Measurements from ENCODE around the gene SST.

The SST gene

GRCh38 chr3:187694801-187695200 is 24.6 kb upstream of the SST start:
- Histone ChIP-seq H3K9me3 (replicated peaks; ENCODE audit: insufficient read depth, low read length) (no peaks in the 10 kb centered on the region), H3K79me2 (ENCODE audit: low read length) (no peaks in the 10 kb centered on the region), H3K4me1 (ENCODE audit: low read length) (no peaks in the 10 kb centered on the region), H4K20me1 (ENCODE audit: insufficient read depth, low read length) (no peaks in the 10 kb centered on the region), H2AFZ (ENCODE audit: low read length) (no peak overlapping the region), H3K9ac (ENCODE audit: low read length) (no peak overlapping the region), H3K4me3 (ENCODE audit: low read length) (no peak overlapping the region), H3K9me2 (replicated peaks; ENCODE audit: insufficient read depth, low read length) (no peaks in the 10 kb centered on the region), H3F3A (ENCODE audit: insufficient read depth, low read length) (no peaks in the 10 kb centered on the region), H3K27me3 (replicated peaks; ENCODE audit: insufficient read depth, low read length) (no peaks in the 10 kb centered on the region), H3K36me3 (replicated peaks; ENCODE audit: insufficient read depth, low read length) (no peaks in the 10 kb centered on the region), H3K4me2 (ENCODE audit: low read depth, low read length) (no peak overlapping the region), H3K27ac (ENCODE audit: low read length) (no peak overlapping the region)
- no peak for DNase-seq
- TF ChIP-seq EZH2phosphoT487 (IDR thresholded peaks at IDR 0.05; ENCODE audit: low read length) = no peak
- TF ChIP-seq EZH2 (optimal IDR thresholded peaks at IDR 0.05; ENCODE audit: low read depth, low read length) = no peak
- TF ChIP-seq CTCF (IDR thresholded peaks at IDR 0.05; ENCODE audit: low read length) = no peak

GRCh38 chr3:187693431-187693830 is 23.2 kb upstream of the SST start:
- Histone ChIP-seq H3K4me3 (ENCODE audit: low read length) (no peak overlapping the region), H3K9me3 (replicated peaks; ENCODE audit: insufficient read depth, low read length) (no peaks in the 10 kb centered on the region), H3K4me2 (ENCODE audit: low read depth, low read length) (no peak overlapping the region), H3K79me2 (ENCODE audit: low read length) (no peaks in the 10 kb centered on the region), H3K27me3 (replicated peaks; ENCODE audit: insufficient read depth, low read length) (no peaks in the 10 kb centered on the region), H3K4me1 (ENCODE audit: low read length) (no peaks in the 10 kb centered on the region), H3K9me2 (replicated peaks; ENCODE audit: insufficient read depth, low read length) (no peaks in the 10 kb centered on the region), H4K20me1 (ENCODE audit: insufficient read depth, low read length) (no peaks in the 10 kb centered on the region), H3K9ac (ENCODE audit: low read length) (no peak overlapping the region), H3K36me3 (replicated peaks; ENCODE audit: insufficient read depth, low read length) (no peaks in the 10 kb centered on the region), H3F3A (ENCODE audit: insufficient read depth, low read length) (no peaks in the 10 kb centered on the region), H3K27ac (ENCODE audit: low read length) (no peak overlapping the region), H2AFZ (ENCODE audit: low read length) (no peak overlapping the region)
- no peak for TF ChIP-seq EZH2phosphoT487 (IDR thresholded peaks at IDR 0.05; ENCODE audit: low read length)
- no peak for TF ChIP-seq EZH2 (optimal IDR thresholded peaks at IDR 0.05; ENCODE audit: low read depth, low read length)
- no peak for DNase-seq

GRCh38 chr3:187689984-187690383 is 19.8 kb upstream of the SST start:
- H3K9me3 ChIP-seq (replicated peaks; ENCODE audit: insufficient read depth, low read length) = no peaks in the 10 kb centered on the region
- H3K9me2 ChIP-seq (replicated peaks; ENCODE audit: insufficient read depth, low read length) = no peaks in the 10 kb centered on the region
- H3K79me2 ChIP-seq (ENCODE audit: low read length) = no peaks in the 10 kb centered on the region
- no peak overlapping the region for H3K9ac ChIP-seq (ENCODE audit: low read length)
- no peak overlapping the region for H3K27ac ChIP-seq (ENCODE audit: low read length)
- H3F3A ChIP-seq (ENCODE audit: insufficient read depth, low read length) = no peaks in the 10 kb centered on the region
- no peaks in the 10 kb centered on the region for H4K20me1 ChIP-seq (ENCODE audit: insufficient read depth, low read length)
- no peak overlapping the region for H2AFZ ChIP-seq (ENCODE audit: low read length)
- H3K4me1 ChIP-seq (ENCODE audit: low read length) = no peaks in the 10 kb centered on the region
- no peak for DNase-seq
- no peaks in the 10 kb centered on the region for H3K27me3 ChIP-seq (replicated peaks; ENCODE audit: insufficient read depth, low read length)
- H3K4me2 ChIP-seq (ENCODE audit: low read depth, low read length) = no peak overlapping the region
- no peak overlapping the region for H3K4me3 ChIP-seq (ENCODE audit: low read length)
- no peaks in the 10 kb centered on the region for H3K36me3 ChIP-seq (replicated peaks; ENCODE audit: insufficient read depth, low read length)
- TF ChIP-seq CTCF (IDR thresholded peaks at IDR 0.05; ENCODE audit: low read length) (no peak), EZH2phosphoT487 (IDR thresholded peaks at IDR 0.05; ENCODE audit: low read length) (no peak), EZH2 (optimal IDR thresholded peaks at IDR 0.05; ENCODE audit: low read depth, low read length) (no peak)

- no peak overlapping the region for H3K4me3 ChIP-seq (ENCODE audit: low read length)
- no peaks in the 10 kb centered on the region for H3K27me3 ChIP-seq (replicated peaks; ENCODE audit: insufficient read depth, low read length)
- no peak overlapping the region for H3K4me2 ChIP-seq (ENCODE audit: low read depth, low read length)
- no peaks in the 10 kb centered on the region for H3K4me1 ChIP-seq (ENCODE audit: low read length)
- H3K36me3 ChIP-seq (replicated peaks; ENCODE audit: insufficient read depth, low read length) = no peaks in the 10 kb centered on the region
- TF ChIP-seq EZH2 (optimal IDR thresholded peaks at IDR 0.05; ENCODE audit: low read depth, low read length) (no peak), CTCF (IDR thresholded peaks at IDR 0.05; ENCODE audit: low read length) (no peak), EZH2phosphoT487 (IDR thresholded peaks at IDR 0.05; ENCODE audit: low read length) (no peak)
- no peaks in the 10 kb centered on the region for H3K9me2 ChIP-seq (replicated peaks; ENCODE audit: insufficient read depth, low read length)
- no peak overlapping the region for H3K27ac ChIP-seq (ENCODE audit: low read length)
- no peak for DNase-seq
- H2AFZ ChIP-seq (ENCODE audit: low read length) = no peak overlapping the region
- H3K9me3 ChIP-seq (replicated peaks; ENCODE audit: insufficient read depth, low read length) = no peaks in the 10 kb centered on the region
- no peaks in the 10 kb centered on the region for H3K79me2 ChIP-seq (ENCODE audit: low read length)
- no peaks in the 10 kb centered on the region for H4K20me1 ChIP-seq (ENCODE audit: insufficient read depth, low read length)
- H3K9ac ChIP-seq (ENCODE audit: low read length) = no peak overlapping the region
- H3F3A ChIP-seq (ENCODE audit: insufficient read depth, low read length) = no peaks in the 10 kb centered on the region
Measured at GRCh38 chr3:187686621-187687273, 16.6 kb upstream of the SST start.
